ENCODE results near the gene DACH2.

The DACH2 gene

DNA sequence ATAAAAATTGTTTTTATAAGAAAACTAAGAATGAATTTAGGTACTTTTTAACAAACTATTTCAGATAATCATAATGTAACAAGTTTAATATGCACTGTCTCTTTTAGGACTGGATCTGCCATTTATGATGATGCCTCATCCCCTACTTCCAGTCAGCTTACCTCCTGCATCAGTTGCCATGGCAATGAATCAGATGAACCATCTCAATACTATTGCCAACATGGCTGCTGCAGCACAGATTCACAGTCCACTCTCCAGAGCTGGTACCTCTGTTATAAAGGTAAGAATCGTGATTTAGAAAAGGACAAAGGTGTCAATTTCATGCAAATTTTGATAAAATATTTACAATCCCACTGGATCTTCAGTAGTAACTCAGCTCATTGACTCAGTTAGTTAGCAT is 566.2 kb downstream of the DACH2 start:
- no peak for DNase-seq (ENCODE audit: low read depth, low spot score)
- Histone ChIP-seq H3K9ac (ENCODE audit: insufficient read length) (no peak overlapping the region), H3K4me3 (no peak overlapping the region), H3K36me3 (ENCODE audit: insufficient read depth, low read length) (no peaks in the 10 kb centered on the region), H3K9me3 (ENCODE audit: low read depth, low read length) (no peaks in the 10 kb centered on the region), H3K27ac (no peak overlapping the region)
- TF ChIP-seq EZH2 (IDR thresholded peaks at IDR 0.05) = no peak
- no peak for TF ChIP-seq POLR2AphosphoS5 (IDR thresholded peaks at IDR 0.05; ENCODE audit: borderline replicate concordance, low read depth, low read length)
- no peak for TF ChIP-seq FOXP2 (optimal IDR thresholded peaks at IDR 0.05; ENCODE audit: control extremely low read depth, extremely low read length, insufficient read depth)

DNA sequence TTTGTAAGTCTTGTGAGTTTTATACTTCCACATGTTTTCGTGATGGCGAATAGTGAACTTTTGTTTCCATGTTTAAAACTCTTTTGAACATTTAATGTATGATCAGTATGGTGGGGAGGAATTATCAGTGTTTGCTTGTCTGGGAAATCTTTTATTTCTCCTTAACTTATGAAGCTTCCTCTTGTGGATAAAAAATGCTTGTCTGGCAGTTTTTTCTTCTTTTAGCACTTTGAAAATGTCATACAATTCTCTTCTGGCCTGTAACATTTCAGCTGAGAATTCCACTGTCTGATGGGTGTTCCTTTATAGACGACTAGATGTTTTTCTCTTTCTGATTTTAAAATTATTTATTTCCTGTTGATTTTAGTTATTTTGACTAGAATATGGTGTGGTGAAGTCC is 576.0 kb downstream of the DACH2 start:
- TF ChIP-seq FOXP2 (optimal IDR thresholded peaks at IDR 0.05; ENCODE audit: control extremely low read depth, extremely low read length, insufficient read depth) (no peak), EZH2 (IDR thresholded peaks at IDR 0.05) (no peak), POLR2AphosphoS5 (IDR thresholded peaks at IDR 0.05; ENCODE audit: borderline replicate concordance, low read depth, low read length) (no peak)

DNA sequence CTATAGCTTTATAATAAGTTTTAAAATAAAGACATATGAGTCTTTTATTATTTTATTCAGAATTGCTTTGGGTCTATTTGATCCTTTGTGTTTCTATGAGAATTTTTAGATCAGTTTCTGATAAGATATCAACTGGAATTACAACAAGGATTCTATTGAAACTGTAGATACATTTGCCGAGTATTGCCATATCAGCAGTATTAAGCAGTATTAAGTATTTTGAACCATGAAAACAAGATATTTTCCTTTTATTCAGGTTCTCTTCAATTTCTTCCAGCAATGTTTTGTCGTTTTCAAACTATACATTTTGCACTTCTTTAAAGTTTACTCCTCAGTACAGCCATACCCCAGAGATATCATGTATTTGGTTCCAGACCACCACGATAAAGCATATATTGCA is 598.8 kb downstream of the DACH2 start:
- Histone ChIP-seq H3K27ac (no peak overlapping the region), H3K9ac (ENCODE audit: insufficient read length) (no peak overlapping the region), H3K4me3 (no peak overlapping the region), H3K9me3 (ENCODE audit: low read depth, low read length) (no peaks in the 10 kb centered on the region), H3K36me3 (ENCODE audit: insufficient read depth, low read length) (no peaks in the 10 kb centered on the region)
- no peak for TF ChIP-seq POLR2AphosphoS5 (IDR thresholded peaks at IDR 0.05; ENCODE audit: borderline replicate concordance, low read depth, low read length)
- no peak for TF ChIP-seq EZH2 (IDR thresholded peaks at IDR 0.05)
- TF ChIP-seq FOXP2 (optimal IDR thresholded peaks at IDR 0.05; ENCODE audit: control extremely low read depth, extremely low read length, insufficient read depth) = no peak
- DNase-seq (ENCODE audit: low read depth, low spot score) = no peak

More for the DNA sequence above, 576.0 kb downstream of the DACH2 start:
- no peak overlapping the region for H3K27ac ChIP-seq
- no peak for DNase-seq (ENCODE audit: low read depth, low spot score)
- H3K9me3 ChIP-seq (ENCODE audit: low read depth, low read length) = no peaks in the 10 kb centered on the region
- no peaks in the 10 kb centered on the region for H3K36me3 ChIP-seq (ENCODE audit: insufficient read depth, low read length)
- no peak overlapping the region for H3K4me3 ChIP-seq
- H3K9ac ChIP-seq (ENCODE audit: insufficient read length) = no peak overlapping the region

DNA sequence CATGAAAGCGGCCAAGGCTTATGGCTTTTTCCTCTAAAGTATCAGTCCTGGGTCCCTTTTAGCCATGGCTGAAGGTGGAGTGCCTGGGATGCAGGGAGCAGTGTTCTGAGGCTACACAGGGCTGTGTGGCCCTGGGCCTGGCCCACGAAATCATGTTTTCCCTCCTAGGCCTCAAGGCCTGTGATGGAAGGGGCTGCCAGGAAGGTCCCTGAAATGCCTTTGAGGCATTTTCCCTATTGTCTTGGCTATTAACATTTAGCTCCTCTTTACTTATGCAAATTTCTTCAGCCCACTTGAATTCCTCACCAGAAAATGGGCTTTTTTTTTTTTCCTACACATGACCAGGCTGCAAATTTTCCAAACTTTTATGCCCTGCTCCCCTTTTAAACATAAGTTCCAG is 657.0 kb downstream of the DACH2 start:
- Histone ChIP-seq H3K27ac (no peak overlapping the region), H3K4me3 (no peak overlapping the region), H3K9ac (ENCODE audit: insufficient read length) (no peak overlapping the region)

DNA sequence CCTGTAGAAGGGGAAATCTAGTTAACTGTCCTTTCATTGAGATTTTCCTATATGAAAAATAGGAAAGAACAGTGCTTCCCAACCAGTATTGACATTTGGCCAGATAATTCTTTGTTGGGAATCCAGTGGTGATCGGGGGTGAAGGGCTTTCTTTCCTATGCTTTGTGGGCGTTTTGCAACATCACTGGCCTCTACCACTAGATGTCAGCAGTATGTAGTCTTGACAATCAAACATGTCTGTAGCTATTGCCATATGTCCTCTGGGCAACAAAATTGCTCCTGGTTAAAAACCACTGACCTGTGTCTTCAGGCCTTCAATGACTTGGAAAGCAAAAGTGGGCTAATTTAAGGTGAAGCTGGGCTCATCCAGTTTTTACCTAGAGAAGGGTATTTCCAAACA is 658.5 kb downstream of the DACH2 start:
- Histone ChIP-seq H3K4me3 (no peak overlapping the region), H3K36me3 (ENCODE audit: insufficient read depth, low read length) (no peaks in the 10 kb centered on the region), H3K9ac (ENCODE audit: insufficient read length) (no peak overlapping the region), H3K27ac (no peak overlapping the region), H3K9me3 (ENCODE audit: low read depth, low read length) (no peaks in the 10 kb centered on the region)
- TF ChIP-seq POLR2AphosphoS5 (IDR thresholded peaks at IDR 0.05; ENCODE audit: borderline replicate concordance, low read depth, low read length) = no peak
- no peak for TF ChIP-seq EZH2 (IDR thresholded peaks at IDR 0.05)
- no peak for TF ChIP-seq FOXP2 (optimal IDR thresholded peaks at IDR 0.05; ENCODE audit: control extremely low read depth, extremely low read length, insufficient read depth)
- DNase-seq (ENCODE audit: low read depth, low spot score) = no peak

More for the DNA sequence above, 657.0 kb downstream of the DACH2 start:
- Histone ChIP-seq H3K36me3 (ENCODE audit: insufficient read depth, low read length) (no peaks in the 10 kb centered on the region), H3K9me3 (ENCODE audit: low read depth, low read length) (no peaks in the 10 kb centered on the region)
- TF ChIP-seq EZH2 (IDR thresholded peaks at IDR 0.05) (no peak), FOXP2 (optimal IDR thresholded peaks at IDR 0.05; ENCODE audit: control extremely low read depth, extremely low read length, insufficient read depth) (no peak), POLR2AphosphoS5 (IDR thresholded peaks at IDR 0.05; ENCODE audit: borderline replicate concordance, low read depth, low read length) (no peak)
- no peak for DNase-seq (ENCODE audit: low read depth, low spot score)

DNA sequence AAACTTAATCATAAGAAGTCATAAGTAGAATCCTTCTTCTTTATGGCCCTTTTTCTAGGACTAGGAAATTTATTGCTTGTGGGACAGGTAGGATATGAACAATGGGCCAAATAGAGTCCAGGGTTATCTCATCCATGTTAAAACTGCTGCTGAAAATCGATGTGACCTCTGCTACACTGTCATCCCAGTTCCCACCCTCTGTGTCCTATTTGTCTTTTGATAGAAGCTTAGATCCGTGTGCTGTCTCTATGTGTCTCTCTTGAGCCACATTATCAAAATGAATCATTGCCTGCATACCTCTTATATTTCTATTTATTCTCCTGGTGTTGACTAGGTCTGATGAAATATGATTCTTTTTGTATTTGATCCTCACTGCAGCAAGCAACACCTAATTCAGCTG is 661.4 kb downstream of the DACH2 start:
- H3K9ac ChIP-seq (ENCODE audit: insufficient read length) = no peak overlapping the region
- no peaks in the 10 kb centered on the region for H3K36me3 ChIP-seq (ENCODE audit: insufficient read depth, low read length)
- no peak overlapping the region for H3K27ac ChIP-seq
- no peaks in the 10 kb centered on the region for H3K9me3 ChIP-seq (ENCODE audit: low read depth, low read length)
- H3K4me3 ChIP-seq = no peak overlapping the region
- DNase-seq (ENCODE audit: low read depth, low spot score) = no peak
- TF ChIP-seq FOXP2 (optimal IDR thresholded peaks at IDR 0.05; ENCODE audit: control extremely low read depth, extremely low read length, insufficient read depth) (no peak), EZH2 (IDR thresholded peaks at IDR 0.05) (no peak), POLR2AphosphoS5 (IDR thresholded peaks at IDR 0.05; ENCODE audit: borderline replicate concordance, low read depth, low read length) (no peak)

DNA sequence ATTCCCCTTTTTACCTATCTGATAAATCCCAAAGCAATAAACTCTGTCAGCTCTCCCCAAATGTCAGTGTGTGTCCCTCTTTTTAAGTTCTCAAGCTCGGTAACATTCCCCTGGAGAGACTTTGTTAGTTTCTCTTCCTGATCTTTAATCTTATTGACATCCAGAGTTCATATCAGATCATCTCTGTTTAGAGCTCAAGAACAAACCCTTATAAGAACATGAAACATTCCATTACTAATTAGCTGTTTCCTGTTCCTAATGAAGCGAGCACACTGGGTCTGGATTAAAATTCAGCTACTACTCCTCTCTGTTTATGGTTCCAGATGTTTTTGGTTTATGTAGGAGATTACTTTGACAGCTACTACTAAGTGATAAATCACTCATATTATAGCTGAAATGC is 681.5 kb downstream of the DACH2 start:
- Histone ChIP-seq H3K36me3 (ENCODE audit: insufficient read depth, low read length) (no peaks in the 10 kb centered on the region), H3K9ac (ENCODE audit: insufficient read length) (no peak overlapping the region), H3K27ac (no peak overlapping the region), H3K4me3 (0 out of 2 replicates have a peak overlapping the region, but pooled peaks have one; percentile 6), H3K9me3 (ENCODE audit: low read depth, low read length) (no peaks in the 10 kb centered on the region)
- no peak for DNase-seq (ENCODE audit: low read depth, low spot score)
- TF ChIP-seq POLR2AphosphoS5 (IDR thresholded peaks at IDR 0.05; ENCODE audit: borderline replicate concordance, low read depth, low read length) (no peak), FOXP2 (optimal IDR thresholded peaks at IDR 0.05; ENCODE audit: control extremely low read depth, extremely low read length, insufficient read depth) (no peak), EZH2 (IDR thresholded peaks at IDR 0.05) (no peak)

DNA sequence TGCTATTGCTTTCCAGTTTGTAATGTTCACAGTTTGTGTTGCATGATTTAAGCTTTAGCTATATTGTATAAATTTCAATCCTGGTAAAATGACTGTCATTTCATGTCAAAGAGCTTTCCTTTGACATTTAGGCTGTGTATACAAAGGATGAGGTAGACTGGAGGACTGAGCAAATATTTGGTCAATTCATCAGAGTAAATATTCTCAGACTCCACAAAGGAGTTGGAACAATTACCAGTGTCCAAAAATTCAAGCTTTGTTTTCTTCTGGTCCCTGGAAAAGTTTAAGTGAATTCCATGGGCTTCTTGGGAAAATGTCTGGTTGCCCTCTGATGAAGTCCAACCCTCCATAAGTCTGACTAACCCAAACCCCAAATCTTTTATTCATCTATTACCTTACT is 682.4 kb downstream of the DACH2 start:
- H3K9me3 ChIP-seq (ENCODE audit: low read depth, low read length) = no peaks in the 10 kb centered on the region
- DNase-seq (ENCODE audit: low read depth, low spot score) = no peak
- H3K9ac ChIP-seq (ENCODE audit: insufficient read length) = no peak overlapping the region
- H3K36me3 ChIP-seq (ENCODE audit: insufficient read depth, low read length) = no peaks in the 10 kb centered on the region
- no peak overlapping the region for H3K4me3 ChIP-seq
- no peak for TF ChIP-seq FOXP2 (optimal IDR thresholded peaks at IDR 0.05; ENCODE audit: control extremely low read depth, extremely low read length, insufficient read depth)
- no peak for TF ChIP-seq POLR2AphosphoS5 (IDR thresholded peaks at IDR 0.05; ENCODE audit: borderline replicate concordance, low read depth, low read length)
- no peak for TF ChIP-seq EZH2 (IDR thresholded peaks at IDR 0.05)
- no peak overlapping the region for H3K27ac ChIP-seq

DNA sequence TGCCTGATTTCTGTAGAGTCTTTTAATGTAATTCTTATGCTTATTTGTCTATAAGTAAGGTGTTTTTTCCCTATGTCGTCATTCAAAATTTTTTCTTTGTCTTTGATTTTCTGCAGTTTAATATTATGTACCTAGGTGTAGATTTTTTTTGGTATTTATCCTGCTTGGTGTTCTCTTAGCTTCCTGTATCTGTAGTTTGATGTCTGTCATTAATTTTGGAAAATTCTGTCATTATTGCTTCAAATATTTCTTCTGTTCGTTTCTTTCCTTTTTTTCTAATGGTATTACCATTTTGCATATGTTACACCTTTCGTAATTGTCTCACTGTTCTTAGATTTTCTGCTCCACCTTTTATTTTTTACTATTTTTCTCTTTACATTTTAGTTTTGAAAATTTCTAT is 696.9 kb downstream of the DACH2 start:
- TF ChIP-seq POLR2AphosphoS5 (IDR thresholded peaks at IDR 0.05; ENCODE audit: borderline replicate concordance, low read depth, low read length) = no peak
- no peak for TF ChIP-seq FOXP2 (optimal IDR thresholded peaks at IDR 0.05; ENCODE audit: control extremely low read depth, extremely low read length, insufficient read depth)
- no peak for TF ChIP-seq EZH2 (IDR thresholded peaks at IDR 0.05)
- H3K9ac ChIP-seq (ENCODE audit: insufficient read length) = no peak overlapping the region
- no peak overlapping the region for H3K4me3 ChIP-seq
- no peaks in the 10 kb centered on the region for H3K9me3 ChIP-seq (ENCODE audit: low read depth, low read length)
- H3K36me3 ChIP-seq (ENCODE audit: insufficient read depth, low read length) = no peaks in the 10 kb centered on the region
- DNase-seq (ENCODE audit: low read depth, low spot score) = no peak
- H3K27ac ChIP-seq = no peak overlapping the region
